PC-3 (cell line): ENCODE results near the gene F13A1.

Source experiments
- CTCF ChIP-seq: fragments of 300-600 bp; sonication (generic); conservative IDR thresholded peaks from 2 replicates; pipeline ENCODE4 v1.5.1; 2017; ENCODE audit warnings: antibody characterized with exemption, low read depth, mild to moderate bottlenecking, low read length
- EZH2phosphoT487 ChIP-seq: fragments of 300-600 bp; sonication (generic); IDR thresholded peaks from 2 replicates; pipeline ENCODE4 v1.6.1; 2018; ENCODE audit warnings: mild to moderate bottlenecking, antibody characterized with exemption, low read length, borderline replicate concordance

- TF ChIP-seq CTCF = no peak
- no peak for TF ChIP-seq EZH2phosphoT487
Observed at GRCh38 chr6:6317386-6317785, 3.1 kb downstream of the F13A1 start.
